RWPE1 (cell line): ENCODE measurements around the gene ZBTB12.
"Not testable (repeated sequence)": the region's sequence is repeated elsewhere in the genome, so short reads cannot be mapped to it uniquely, and the experiment has no call there.

Experiments
- CTCF ChIA-PET: fragments of 350-600 bp; sonication (Branson Sonifier 250); formaldehyde crosslinking; extraction: SDS; loops from one replicate; lab custom pipeline; 2021; lab: Yijun Ruan, JAX
- POLR2A ChIA-PET: fragments of 400-600 bp; formaldehyde crosslinking; extraction: SDS; loops from one replicate; lab custom pipeline; 2020; ENCODE audit warnings: antibody characterized with exemption; ENCODE audit not compliant: low non-redundant PET; lab: Yijun Ruan, JAX
- DNase-seq: peaks from one replicate; pipeline ENCODE4 v3.0.0; 2012; ENCODE audit warnings: low spot score
- H3K27ac ChIP-seq: fragments of 450-650 bp; 2 replicates; pipeline ENCODE4 v1.5.1; 2017
- CTCF ChIP-seq: fragments of 450-650 bp; conservative IDR thresholded peaks from 2 replicates; pipeline ENCODE4 v1.5.1; 2017; ENCODE audit warnings: low read depth, mild to moderate bottlenecking

ZBTB12 gene

GRCh38 chr6:31865205-31866118, 36.4 kb downstream of the ZBTB12 start:
- CTCF ChIA-PET = no interaction called here
- no peak for DNase-seq
- no peak for TF ChIP-seq CTCF
- H3K27ac ChIP-seq = 0 out of 2 replicates have a peak overlapping the region, but pooled peaks have one; percentile 85
- POLR2A ChIA-PET = no interaction called here

GRCh38 chr6:31864818-31865204, 37.1 kb downstream of the ZBTB12 start:
- POLR2A ChIA-PET = no interaction called here
- CTCF ChIA-PET = no interaction called here
- TF ChIP-seq CTCF = no peak
- DNase-seq = no peak
- H3K27ac ChIP-seq = peak overlapping the region; percentile 85; the same call in 1 of the 2 replicates

GRCh38 chr6:31864123-31864562, 37.7 kb downstream of the ZBTB12 start:
- POLR2A ChIA-PET, DNase-seq: not testable (repeated sequence)
- peak overlapping the region; percentile 85 for H3K27ac ChIP-seq
- CTCF ChIA-PET = interaction anchor here (0.6 to 1.5 kb wide), 7 partner anchors 14 to 180 kb away, joined by 3 to 8 read pairs (median 4); partner anchors contain the start of gene DDAH2

- ChIA-PET CTCF (interaction anchor here (0.5 to 1.5 kb wide), 2 partner anchors 93 to 133 kb away, joined by 3 to 5 read pairs; partner anchors contain the start of gene DDAH2), POLR2A (interaction anchor here (0.5 to 0.8 kb wide), 3 partner anchors 30 to 32 kb away, joined by 3 to 7 read pairs (median 3); no protein-coding TSS in a partner anchor)
- DNase-seq = peak; percentile 100
- no peak for TF ChIP-seq CTCF
- H3K27ac ChIP-seq = peak within 1 kb of the TSS; percentile 85
These were observed 39.3 kb downstream of the ZBTB12 start, which contains the start of gene NEU1 for GRCh38 chr6:31862344-31863235. TSS of gene NEU1 (minus strand) at chr6:31862821. CDS start at chr6:31862776, 45 bp downstream.

- no peak for DNase-seq
- CTCF ChIA-PET = no interaction called here
- peak overlapping the region; percentile 85 for H3K27ac ChIP-seq
- POLR2A ChIA-PET = no interaction called here
- no peak for TF ChIP-seq CTCF
These were observed 40.0 kb downstream of the ZBTB12 start for GRCh38 chr6:31861919-31862343.

- CTCF ChIA-PET = no interaction called here
- TF ChIP-seq CTCF = no peak
- DNase-seq = no peak
- POLR2A ChIA-PET = no interaction called here
- no peak overlapping the region for H3K27ac ChIP-seq
These were observed 40.7 kb downstream of the ZBTB12 start for GRCh38 chr6:31861150-31861549.
